ENCODE data around the gene CTSL.

Gene CTSL

GRCh38 chr9:87725900-87726709 lies at the start of gene CTSL:
Gene CTSL (plus strand): TSS chr9:87726119. CDS start chr9:87727604, 1,485 bp downstream.
- peak; percentile 95 for DNase-seq (ENCODE audit: low spot score)

GRCh38 chr9:87676976-87677775 lies 48.7 kb upstream of the CTSL start:
- DNase-seq (ENCODE audit: low spot score), result peak; percentile 12

GRCh38 chr9:87677776-87678587 lies 47.9 kb upstream of the CTSL start:
- no peak for DNase-seq (ENCODE audit: low spot score)

GRCh38 chr9:87678650-87679355 lies 47.1 kb upstream of the CTSL start:
- DNase-seq (ENCODE audit: low spot score), result peak; percentile 77

GRCh38 chr9:87681271-87682061 lies 44.5 kb upstream of the CTSL start:
- no peak for DNase-seq (ENCODE audit: low spot score)

GRCh38 chr9:87682085-87682484 lies 43.8 kb upstream of the CTSL start:
- no peak for DNase-seq (ENCODE audit: low spot score)

GRCh38 chr9:87682618-87683017 lies 43.3 kb upstream of the CTSL start:
- DNase-seq (ENCODE audit: low spot score), result no peak

GRCh38 chr9:87683751-87684626 lies 41.9 kb upstream of the CTSL start:
- DNase-seq (ENCODE audit: low spot score), result no peak

- peak; percentile 40 for DNase-seq (ENCODE audit: low spot score)
Measured at GRCh38 chr9:87684627-87685219, 41.2 kb upstream of the CTSL start.

- no peak for DNase-seq (ENCODE audit: low spot score)
Measured at GRCh38 chr9:87685441-87685840, 40.5 kb upstream of the CTSL start.

- peak; percentile 60 for DNase-seq (ENCODE audit: low spot score)
Measured at GRCh38 chr9:87685871-87686519, 39.9 kb upstream of the CTSL start.

- DNase-seq (ENCODE audit: low spot score), result peak; percentile 73
Measured at GRCh38 chr9:87686520-87687090, 39.3 kb upstream of the CTSL start.

- no peak for DNase-seq (ENCODE audit: low spot score)
Measured at GRCh38 chr9:87687207-87687606, 38.7 kb upstream of the CTSL start.

- DNase-seq (ENCODE audit: low spot score), result no peak
Measured at GRCh38 chr9:87694236-87694755, 31.6 kb upstream of the CTSL start.

GRCh38 chr9:87695523-87695922 lies 30.4 kb upstream of the CTSL start:
- no peak for DNase-seq (ENCODE audit: low spot score)

GRCh38 chr9:87696641-87697040 lies 29.3 kb upstream of the CTSL start:
- DNase-seq (ENCODE audit: low spot score), result no peak

- no peak for DNase-seq (ENCODE audit: low spot score)
Measured at GRCh38 chr9:87698069-87698809, 27.7 kb upstream of the CTSL start.

GRCh38 chr9:87699835-87700234 lies 26.1 kb upstream of the CTSL start:
- no peak for DNase-seq (ENCODE audit: low spot score)

All from pons (tissue), 1 donor.